OCI-LY7 (cell line): ENCODE results near the gene TGM4. TPM values are rescaled to one million over a fixed set of nuclear protein-coding genes. Genes with fewer than 3 reads are reported as not detected.

Source experiments
- BruUV-seq: library from RNA; stranded (reverse); fragments of 400-500 nt; replicated peaks from 2 replicates; lab custom pipeline; 2021; lab: Mats Ljungman, UMichigan
- CTCF ChIA-PET: fragments of 300-600 bp; sonication (Branson Sonifier 250); formaldehyde crosslinking; loops from one replicate; lab custom pipeline; 2022; ENCODE audit warnings: antibody characterized with exemption; ENCODE audit not compliant: unreplicated experiment; lab: Charles Lee
- POLR2A ChIA-PET: fragments of 300-600 bp; sonication (Branson Sonifier 250); formaldehyde crosslinking; loops from one replicate; lab custom pipeline; 2022; ENCODE audit warnings: antibody characterized with exemption; lab: Charles Lee
- DNase-seq: peaks from one replicate; pipeline ENCODE4 v3.0.0-alpha.2; 2015; ENCODE audit warnings: low spot score
- H2AFZ ChIP-seq: fragments of 200-600 bp; sonication (generic), shearing (Covaris generic); 2 replicates; pipeline ENCODE4 v1.6.1; 2014; ENCODE audit warnings: mild to moderate bottlenecking, antibody characterized with exemption, low read length, moderate library complexity
- H3K27ac ChIP-seq: fragments of 200-600 bp; sonication (generic); 2 replicates; pipeline ENCODE4 v1.5.1; 2014; ENCODE audit warnings: mixed run types, low read depth, mild to moderate bottlenecking, moderate library complexity, low read length, inconsistent platforms; ENCODE audit not compliant: poor library complexity, severe bottlenecking
- H3K36me3 ChIP-seq: fragments of 200-600 bp; sonication (generic); 2 replicates; pipeline ENCODE4 v1.6.1; 2014; ENCODE audit warnings: mild to moderate bottlenecking, antibody characterized with exemption, low read length, moderate library complexity, mixed read lengths; ENCODE audit not compliant: insufficient read depth
- H3K4me1 ChIP-seq: fragments of 200-600 bp; sonication (generic); 2 replicates; pipeline ENCODE4 v1.5.1; 2014; ENCODE audit warnings: mild to moderate bottlenecking, low read length; ENCODE audit not compliant: insufficient read depth, poor library complexity, severe bottlenecking
- H3K4me2 ChIP-seq: fragments of 200-600 bp; sonication (generic); 2 replicates; pipeline ENCODE4 v1.6.1; 2014; ENCODE audit warnings: mild to moderate bottlenecking, low read length
- H3K4me3 ChIP-seq: fragments of 200-600 bp; sonication (generic); 2 replicates; pipeline ENCODE4 v1.5.1; 2014; ENCODE audit warnings: mild to moderate bottlenecking, low read depth, low read length; ENCODE audit not compliant: poor library complexity, severe bottlenecking
- H3K79me2 ChIP-seq: fragments of 200-600 bp; sonication (generic); 2 replicates; pipeline ENCODE4 v1.6.1; 2016; ENCODE audit warnings: low read depth, mild to moderate bottlenecking, low read length, moderate library complexity, mixed read lengths; ENCODE audit not compliant: insufficient read depth
- H3K9me2 ChIP-seq: fragments of 200-600 bp; sonication (generic); 2 replicates; pipeline ENCODE4 v1.6.1; 2016; ENCODE audit warnings: mild to moderate bottlenecking, low read length, mixed read lengths; ENCODE audit not compliant: insufficient read depth
- H3K9me3 ChIP-seq: fragments of 200-600 bp; sonication (generic); 2 replicates; pipeline ENCODE4 v1.6.1; 2014; ENCODE audit warnings: mild to moderate bottlenecking, mixed run types, low read length, mixed read lengths
- H4K20me1 ChIP-seq: fragments of 200-600 bp; sonication (generic); 2 replicates; pipeline ENCODE4 v1.6.1; 2014; ENCODE audit warnings: mild to moderate bottlenecking, antibody characterized with exemption, low read length, moderate library complexity, mixed read lengths; ENCODE audit not compliant: insufficient read depth
- CTCF ChIP-seq: fragments of 200-600 bp; sonication (generic); conservative IDR thresholded peaks from 2 replicates; pipeline ENCODE4 v1.5.1; 2014; ENCODE audit warnings: mild to moderate bottlenecking, antibody characterized with exemption, low read length, moderate library complexity, mixed read lengths
- EZH2phosphoT487 ChIP-seq: fragments of 200-600 bp; sonication (generic); IDR thresholded peaks from 2 replicates; pipeline ENCODE4 v1.6.1; 2018; ENCODE audit warnings: low read depth, borderline replicate concordance, mild to moderate bottlenecking, mixed run types, antibody characterized with exemption, low read length, moderate library complexity, mixed read lengths
- intact Hi-C: fragments of 100-400 bp; cut with micrococcal nuclease; formaldehyde crosslinking; loops from one replicate; pipeline ENCODE4 v1.10.0; 2022; ENCODE audit not compliant: unreplicated experiment
- total RNA-seq, 2 experiments: library from RNA; depleted of rRNA in 1 of 2; stranded (reverse); fragments of >200 nt in 1 of 2; shearing (Covaris generic) in 1 of 2; gene quantifications; 2 replicates each; pipeline ENCODE4 v1.2.3, GENCODE V29; 2014 to 2022

Gene TGM4
- total RNA-seq, 2 experiments from 2014 or later = not detected

- H3K36me3 ChIP-seq = peaks cover 17% of the 10 kb centered on the region
- no peaks in the 10 kb centered on the region for H4K20me1 ChIP-seq
- no peak overlapping the region for H2AFZ ChIP-seq
- H3K27ac ChIP-seq = no peak overlapping the region
- intact Hi-C loops = no loop called here
- H3K4me2 ChIP-seq = no peak overlapping the region
- no peaks in the 10 kb centered on the region for H3K9me3 ChIP-seq
- CTCF ChIA-PET = interaction anchor here (0.5 kb wide), 1 partner anchor 355 kb away, joined by 3 read pairs; no protein-coding TSS in a partner anchor
- peak; percentile 4 for DNase-seq
- no TSS peak for BruUV-seq
- POLR2A ChIA-PET = interaction anchor here (0.8 kb wide), 1 partner anchor 23 kb away, joined by 5 read pairs; no protein-coding TSS in a partner anchor
- no peak overlapping the region for H3K4me3 ChIP-seq
- TF ChIP-seq EZH2phosphoT487 = no peak
- TF ChIP-seq CTCF = no peak
- H3K79me2 ChIP-seq = no peaks in the 10 kb centered on the region
- peaks cover 13% of the 10 kb centered on the region for H3K4me1 ChIP-seq
- H3K9me2 ChIP-seq = no peaks in the 10 kb centered on the region
These were observed 9.0 kb upstream of the TGM4 start for GRCh38 chr3:44865272-44866035.

- intact Hi-C loops = no loop called here
- peaks cover 16% of the 10 kb centered on the region for H3K36me3 ChIP-seq
- H3K4me3 ChIP-seq = no peak overlapping the region
- no peak for TF ChIP-seq CTCF
- no peak for TF ChIP-seq EZH2phosphoT487
- peaks cover 3% of the 10 kb centered on the region for H3K4me1 ChIP-seq
- no peaks in the 10 kb centered on the region for H3K9me2 ChIP-seq
- no peaks in the 10 kb centered on the region for H3K9me3 ChIP-seq
- CTCF ChIA-PET = no interaction called here
- no peak overlapping the region for H2AFZ ChIP-seq
- no peaks in the 10 kb centered on the region for H4K20me1 ChIP-seq
- POLR2A ChIA-PET = no interaction called here
- BruUV-seq = no TSS peak
- H3K79me2 ChIP-seq = no peaks in the 10 kb centered on the region
- no peak overlapping the region for H3K4me2 ChIP-seq
- no peak overlapping the region for H3K27ac ChIP-seq
- DNase-seq = no peak
These were observed 6.8 kb upstream of the TGM4 start for GRCh38 chr3:44867421-44868111.
